Endometrial microvascular endothelial cells (primary cell): ENCODE data around the gene FADS1. TPM values are rescaled to one million over a fixed set of nuclear protein-coding genes. Genes with fewer than 3 reads are reported as not detected.

Experiments
- in situ Hi-C: cut with HindIII; loops from 2 replicates; pipeline ENCODE4 v1.10.0; 2017; ENCODE audit warnings: low sequenced_read_pairs, low pct_unique_long_range_greater_than_20kb; ENCODE audit errors: inconsistent ontology term
- total RNA-seq: library from RNA; depleted of rRNA; stranded (reverse); fragments of >200 nt; gene quantifications from one replicate; pipeline ENCODE4 v1.2.3, GENCODE V29; 2015; ENCODE audit errors: inconsistent ontology term

The FADS1 gene
- total RNA-seq, 1 donor from 2014 or later, result 40.0 TPM

DNA sequence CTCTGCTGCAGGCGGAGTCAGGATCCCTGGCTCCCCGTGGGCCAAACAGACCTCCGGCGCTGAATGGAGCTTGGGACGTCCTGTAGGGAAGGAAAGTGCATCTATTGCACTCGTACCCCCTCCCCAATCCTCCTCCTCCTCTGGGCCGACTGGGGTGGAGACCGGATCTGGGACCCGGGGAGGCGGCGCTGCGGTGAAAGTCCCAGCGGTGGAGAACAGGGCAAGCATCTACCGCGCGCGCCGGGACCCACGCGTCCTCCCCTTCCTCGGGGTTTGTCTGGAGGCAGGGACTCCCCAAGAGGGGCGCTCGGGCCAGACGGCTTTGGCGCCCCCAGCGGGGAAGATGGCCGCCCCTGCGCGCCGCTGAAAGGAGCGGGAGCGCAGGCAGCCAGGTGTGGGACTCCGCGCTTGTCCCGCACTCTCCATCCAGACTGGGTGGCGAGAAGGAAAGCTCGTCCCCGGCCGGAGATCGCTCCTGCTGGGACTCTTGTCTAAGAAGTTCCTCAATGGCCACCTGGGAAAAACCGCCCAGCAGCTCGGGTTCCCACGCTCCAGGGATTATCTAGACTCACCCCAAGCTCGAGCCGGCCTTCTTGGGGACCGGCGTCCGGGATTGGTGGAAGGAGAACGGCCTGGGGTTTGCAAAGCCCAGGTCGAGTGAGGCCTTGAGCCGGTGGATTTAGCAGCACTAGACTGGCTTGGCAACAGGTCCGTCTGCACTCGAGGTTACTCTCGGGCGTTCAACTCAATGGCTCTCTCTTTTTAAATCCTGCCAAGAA, 12.0 kb upstream of the FADS1 start:
- in situ Hi-C loops, result no loop called here

DNA sequence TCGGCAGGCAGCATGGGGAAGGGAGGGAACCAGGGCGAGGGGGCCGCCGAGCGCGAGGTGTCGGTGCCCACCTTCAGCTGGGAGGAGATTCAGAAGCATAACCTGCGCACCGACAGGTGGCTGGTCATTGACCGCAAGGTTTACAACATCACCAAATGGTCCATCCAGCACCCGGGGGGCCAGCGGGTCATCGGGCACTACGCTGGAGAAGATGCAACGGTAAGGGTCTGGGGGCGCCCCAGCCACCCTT, 11.5 kb upstream of the FADS1 start:
- in situ Hi-C loops, result no loop called here

DNA sequence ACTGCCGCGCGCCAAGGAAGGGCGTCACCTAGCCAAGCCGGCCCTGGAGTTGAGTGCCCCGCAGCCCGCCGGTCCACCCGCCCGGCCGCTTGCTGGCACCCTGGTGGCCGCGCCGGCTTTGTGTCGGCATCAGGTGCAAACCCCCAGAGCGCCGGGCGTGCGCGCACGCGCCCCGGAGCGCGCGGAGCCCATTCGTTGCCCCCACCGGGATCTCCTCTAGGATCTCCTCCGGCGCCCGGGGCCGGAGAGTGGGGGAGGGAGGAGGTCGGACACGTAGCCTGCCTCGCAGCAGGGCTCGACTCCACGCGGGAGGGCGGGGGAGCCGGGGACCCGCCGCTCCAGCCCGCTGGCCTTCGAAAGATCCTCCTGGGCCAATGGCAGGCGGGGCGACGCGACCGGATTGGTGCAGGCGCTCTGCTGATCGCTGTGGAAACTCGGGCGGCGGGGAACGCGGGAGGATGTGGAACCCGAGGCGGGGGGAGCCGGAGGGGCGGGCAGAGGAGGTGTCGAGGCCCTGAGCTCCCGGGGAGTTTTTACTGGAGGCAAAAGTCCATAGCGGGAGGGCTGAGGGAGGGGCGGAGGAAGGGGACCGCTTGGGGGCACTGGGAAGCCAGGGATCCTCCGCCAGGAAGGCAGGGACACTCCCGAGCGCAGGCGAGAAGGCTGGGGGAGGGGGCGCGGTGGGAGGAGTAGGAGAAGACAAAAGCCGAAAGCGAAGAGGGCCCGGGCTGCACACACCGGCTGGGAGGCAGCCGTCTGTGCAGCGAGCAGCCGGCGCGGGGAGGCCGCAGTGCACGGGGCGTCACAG, 11.0 kb upstream of the FADS1 start, which contains the start of gene FADS2:
Gene FADS2 (plus strand): TSS at position 730 of the 808 bp plus-strand sequence. CDS start 91 bp downstream, outside the sequence.
- in situ Hi-C loops, result no loop called here

DNA sequence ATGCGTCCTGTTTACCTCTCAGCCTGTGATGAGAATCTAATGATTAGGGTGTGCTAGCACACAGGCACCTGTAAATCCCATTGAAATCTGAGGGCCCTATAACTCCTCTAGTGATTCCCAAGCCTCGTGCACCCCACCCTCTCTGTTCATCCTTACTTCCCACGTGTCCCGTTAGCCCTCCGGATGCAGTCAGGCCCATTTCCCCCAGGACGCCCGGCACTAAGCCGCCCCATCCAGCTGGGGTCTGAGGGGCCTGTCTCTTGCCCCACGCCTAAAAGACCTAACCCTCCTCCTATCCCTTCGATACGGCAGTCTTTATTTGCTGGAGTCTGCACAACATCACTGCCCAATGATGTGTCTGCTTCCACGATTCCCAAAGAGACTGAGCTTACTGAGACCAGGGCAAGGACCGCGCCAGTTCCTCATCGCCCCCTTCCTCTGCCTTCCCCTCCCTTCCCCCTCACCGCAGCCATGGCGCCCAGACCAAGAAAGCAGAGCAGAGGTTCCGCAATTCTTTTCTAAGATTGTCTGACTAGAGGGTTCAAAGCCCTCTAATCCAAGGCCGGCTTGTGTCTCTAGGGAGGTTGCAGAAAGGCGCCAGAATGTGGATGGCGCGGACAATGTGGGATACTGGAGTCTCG, 10.2 kb upstream of the FADS1 start:
- in situ Hi-C loops, result no loop called here

DNA sequence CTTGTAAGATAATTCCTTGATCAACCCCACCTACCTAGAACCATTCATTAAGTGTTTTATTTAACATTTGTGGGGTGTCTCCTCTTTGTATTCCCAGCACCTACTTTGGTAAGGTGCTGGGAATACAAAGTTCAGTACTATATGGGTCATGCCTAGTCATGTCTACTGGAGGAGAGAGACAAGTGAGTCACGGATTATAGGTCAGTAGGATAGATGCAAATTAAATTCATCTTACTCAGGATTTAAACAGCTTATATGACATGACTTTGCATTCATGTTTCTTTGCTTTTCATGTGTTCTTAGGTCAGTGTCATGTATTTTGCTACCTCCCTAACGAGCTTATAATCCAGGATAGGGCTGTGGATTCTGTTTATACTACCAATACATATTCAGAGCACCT, 3.4 kb upstream of the FADS1 start:
- in situ Hi-C loops, result no loop called here

DNA sequence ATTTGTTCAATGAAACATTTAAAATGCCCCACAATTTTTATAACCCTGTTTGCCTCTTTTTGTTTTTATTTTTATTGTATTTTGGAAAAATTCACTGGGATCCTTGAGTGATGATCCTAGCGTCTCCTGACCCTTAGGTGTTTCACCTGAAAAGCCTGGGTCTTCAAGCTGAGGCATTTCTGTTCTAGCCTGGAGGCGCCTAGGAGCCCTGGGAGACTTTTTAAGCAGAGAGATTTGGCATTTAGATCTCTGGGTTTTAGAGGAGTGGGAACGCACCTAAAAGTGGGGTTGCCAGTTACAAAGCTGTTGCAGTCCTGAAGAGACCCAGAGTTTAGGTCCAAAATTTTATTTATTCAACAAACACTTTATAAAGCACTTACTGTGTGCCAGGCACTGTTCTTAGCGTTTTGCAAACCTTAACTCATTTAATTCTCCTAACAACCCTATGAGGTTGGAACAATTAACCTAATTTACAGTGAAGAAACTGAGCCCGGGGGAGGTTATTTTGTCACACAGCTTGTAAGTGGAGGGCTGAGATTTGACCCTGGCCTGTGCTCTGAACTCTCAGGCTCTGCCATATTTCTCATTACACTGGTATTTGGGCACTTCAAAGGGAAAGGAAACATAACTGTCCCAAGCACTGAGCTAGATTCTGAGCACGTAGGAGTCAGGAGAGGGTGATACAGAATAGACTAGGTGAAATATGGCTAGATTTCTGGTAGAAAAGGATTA, 834 bp upstream of the FADS1 start:
- in situ Hi-C loops, result loop anchor here (10.0 kb wide), 1 partner anchor 67 kb away; no protein-coding TSS in a partner anchor

DNA sequence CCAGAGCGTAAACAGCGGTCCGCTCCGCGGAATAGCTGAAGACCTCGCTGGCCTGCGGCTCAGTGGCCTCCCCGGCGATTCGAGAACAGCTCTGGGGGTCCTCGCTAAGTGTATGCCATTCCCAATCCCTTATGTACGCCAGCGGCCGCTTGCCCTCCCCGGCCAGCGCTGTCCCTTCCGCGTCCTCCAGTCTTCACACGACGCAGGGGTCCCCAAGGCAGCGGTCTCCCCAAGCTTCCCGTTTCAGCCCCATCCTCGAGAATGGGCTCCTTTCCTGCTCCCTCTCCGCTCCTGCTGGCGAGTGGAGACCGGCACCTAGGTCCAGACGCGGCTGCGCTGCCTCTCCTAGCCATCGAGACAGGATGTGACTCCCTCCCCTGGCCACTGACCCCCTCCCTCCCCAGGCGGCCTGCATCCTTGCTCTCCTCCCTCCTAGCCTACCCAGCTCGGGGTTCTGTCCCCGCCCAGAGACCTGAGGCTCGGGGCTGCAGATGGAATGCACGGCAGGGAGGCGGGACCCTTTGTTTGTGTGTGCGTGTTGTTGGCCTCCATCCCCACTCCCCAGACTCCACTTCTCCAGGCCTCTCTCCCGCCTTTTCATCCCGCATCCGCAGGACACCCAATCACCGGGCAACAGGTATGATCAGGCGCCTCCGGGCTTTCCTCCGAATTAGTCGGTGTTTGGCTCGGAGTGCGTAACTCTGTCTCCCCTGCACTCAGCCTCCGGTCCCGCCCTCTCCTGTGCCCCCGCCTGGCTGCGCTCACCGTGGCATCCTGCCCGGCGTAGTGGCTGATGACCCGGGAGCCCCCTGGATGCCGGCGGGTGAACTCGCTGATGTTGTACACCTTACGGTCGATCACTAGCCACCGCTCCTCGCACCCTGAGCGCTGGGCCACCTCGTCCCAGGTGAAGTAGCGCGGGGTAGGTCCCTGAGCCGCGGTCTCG, 740 bp downstream of the FADS1 start:
- in situ Hi-C loops, result loop anchor here (10.0 kb wide), 1 partner anchor 69 kb away; no protein-coding TSS in a partner anchor

DNA sequence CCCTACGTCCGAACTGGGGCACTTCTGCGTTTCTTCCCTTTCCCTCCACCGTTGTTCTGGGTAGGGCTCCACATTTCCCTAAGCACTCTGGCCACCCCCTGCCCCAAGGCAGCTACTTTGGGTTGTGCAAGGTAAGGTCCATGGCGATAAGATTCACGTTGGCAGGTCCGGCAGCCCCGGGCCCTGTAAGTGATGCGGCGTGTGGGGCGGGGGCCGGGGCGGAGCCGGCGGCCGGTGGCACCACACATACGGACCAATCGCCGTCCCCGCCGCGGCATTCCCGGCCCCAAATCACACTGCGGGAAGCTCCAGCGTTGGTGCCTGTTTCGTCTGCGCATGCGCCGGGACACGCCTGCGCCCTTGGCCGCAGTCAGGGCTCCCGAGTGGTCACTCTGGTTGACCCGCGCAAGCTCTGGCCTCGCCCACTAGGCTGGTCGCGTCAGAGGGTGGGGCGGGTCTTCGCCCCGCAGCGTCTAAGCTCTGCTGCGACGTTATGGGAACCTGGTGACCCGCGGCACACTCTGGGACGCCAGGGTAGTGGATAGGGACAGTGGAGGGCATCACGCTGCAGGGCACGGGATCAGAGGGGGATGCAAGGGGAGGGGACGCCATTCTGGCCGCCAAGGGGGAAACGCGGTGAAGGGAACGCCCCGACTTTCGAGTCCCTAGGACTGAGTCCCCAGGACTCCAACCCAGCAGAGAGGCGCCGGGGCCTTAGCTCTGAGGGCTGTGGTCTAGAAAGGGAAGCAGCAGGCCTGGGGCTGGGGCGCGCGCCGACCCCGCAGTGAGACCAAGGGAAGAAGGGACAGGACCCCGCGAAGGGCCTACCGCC, 1.6 kb downstream of the FADS1 start:
- in situ Hi-C loops, result loop anchor here (10.0 kb wide), 1 partner anchor 70 kb away; no protein-coding TSS in a partner anchor

DNA sequence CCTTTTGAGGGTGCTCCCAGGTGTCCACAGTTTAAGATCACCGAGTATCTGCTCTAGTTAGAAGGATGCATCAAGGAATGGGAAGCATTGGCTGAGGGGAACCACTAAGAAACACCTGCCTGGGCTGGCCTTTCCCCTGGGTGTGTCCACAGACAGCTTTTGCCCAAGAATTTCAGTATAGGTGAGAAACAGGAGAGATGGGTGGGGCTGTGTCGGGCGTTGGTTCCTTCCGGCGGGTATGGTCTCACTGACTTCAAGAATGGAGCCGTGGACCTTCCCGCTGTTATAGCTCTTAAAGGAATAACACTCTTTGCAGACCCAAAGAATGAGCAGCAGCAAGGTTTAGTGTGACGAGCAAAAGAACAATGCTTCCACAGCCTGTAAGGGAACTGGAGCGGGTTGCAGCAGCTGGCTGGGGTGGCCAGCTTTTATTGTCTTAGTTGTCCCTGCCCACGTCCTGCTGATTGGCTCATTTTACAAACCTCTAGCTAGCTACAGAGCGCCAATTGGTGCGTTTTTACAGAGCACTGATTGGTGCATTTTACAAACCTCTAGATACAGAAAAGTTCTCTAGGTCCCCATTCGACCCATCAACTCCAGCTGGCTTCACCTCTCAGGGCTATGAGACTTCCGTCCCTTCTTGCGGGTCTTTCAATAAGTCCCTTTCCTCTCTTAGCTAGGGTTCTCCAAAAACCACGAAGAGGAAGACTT, 2.4 kb downstream of the FADS1 start:
- in situ Hi-C loops, result loop anchor here (10.0 kb wide), 1 partner anchor 70 kb away; no protein-coding TSS in a partner anchor

DNA sequence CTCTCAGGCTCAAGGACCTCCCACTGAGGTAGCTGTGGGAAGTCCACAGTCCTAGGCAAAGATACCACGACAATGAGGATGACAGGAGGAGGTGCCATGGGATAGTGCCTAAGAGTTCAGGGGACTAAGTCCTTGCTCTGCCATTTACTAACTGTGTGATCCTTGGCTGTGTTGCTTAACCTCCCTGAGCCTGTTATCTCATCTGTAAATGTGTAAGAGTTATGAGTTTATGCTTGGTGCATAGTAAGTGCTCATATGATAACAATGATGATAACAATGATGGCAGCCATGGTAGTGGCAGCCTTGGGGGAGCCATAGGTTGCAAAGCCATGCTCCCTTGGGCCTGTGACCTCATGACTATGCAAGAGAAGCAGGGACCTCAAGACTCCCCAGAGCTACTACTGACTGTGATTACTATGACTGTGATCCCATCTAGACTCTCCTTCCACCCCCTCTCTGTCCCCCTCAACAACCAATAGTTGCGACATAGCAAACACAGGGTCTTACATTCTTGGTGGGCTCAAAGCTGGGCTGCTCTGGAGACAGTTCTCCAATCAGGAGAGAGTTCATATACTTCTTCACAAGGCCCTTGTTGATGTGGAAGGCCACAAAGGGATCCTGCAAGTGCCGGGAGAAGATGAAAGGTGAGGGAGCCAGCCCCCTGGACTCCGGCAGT, 3.9 kb downstream of the FADS1 start:
- in situ Hi-C loops, result loop anchor here (10.0 kb wide), 1 partner anchor 72 kb away; no protein-coding TSS in a partner anchor

DNA sequence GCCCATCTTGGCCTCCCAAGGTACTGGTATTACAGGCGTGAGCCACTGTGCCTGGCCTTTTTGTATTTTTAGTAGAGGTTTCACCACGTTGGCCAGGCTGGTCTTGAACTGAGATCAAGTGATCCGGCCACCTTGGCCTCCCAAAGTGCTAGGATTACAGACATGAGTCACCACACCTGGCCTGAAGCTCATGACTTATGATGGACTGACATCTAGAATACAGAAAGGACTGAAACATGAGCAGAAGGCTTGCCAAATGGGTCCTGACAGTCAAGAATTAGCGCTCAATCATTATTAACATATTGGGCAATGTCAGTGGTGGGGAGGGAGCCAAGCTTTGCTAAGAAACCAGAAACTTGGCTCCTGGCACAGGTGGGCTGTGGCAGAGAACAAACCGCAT, 5.0 kb downstream of the FADS1 start:
- in situ Hi-C loops, result loop anchor here (10.0 kb wide), 1 partner anchor 73 kb away; no protein-coding TSS in a partner anchor

DNA sequence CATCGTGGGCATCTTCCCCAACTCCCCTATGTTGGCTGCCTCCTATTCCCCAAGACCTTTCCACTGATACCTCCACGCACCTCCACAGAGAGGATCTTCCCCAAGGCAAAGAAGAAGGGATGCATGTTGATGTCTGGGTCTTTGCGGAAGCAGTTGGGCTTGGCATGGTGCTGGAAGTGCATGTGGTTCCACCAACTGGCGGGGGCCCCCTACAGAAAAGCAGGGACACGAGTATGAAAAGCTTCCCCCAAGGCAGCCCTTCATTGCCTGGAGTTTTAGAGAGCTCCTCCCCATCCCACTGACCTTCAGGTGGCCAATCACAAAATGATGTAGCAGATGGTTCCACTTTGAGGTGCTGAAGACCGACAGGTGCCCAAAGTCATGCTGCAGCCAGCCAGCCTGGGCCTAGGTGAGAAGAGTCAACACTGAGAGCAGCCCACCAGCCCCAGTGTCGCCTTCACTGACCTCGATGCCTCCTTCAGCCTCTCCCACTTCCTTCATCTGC, 6.1 kb downstream of the FADS1 start:
- in situ Hi-C loops, result loop anchor here (10.0 kb wide), 1 partner anchor 74 kb away; no protein-coding TSS in a partner anchor

DNA sequence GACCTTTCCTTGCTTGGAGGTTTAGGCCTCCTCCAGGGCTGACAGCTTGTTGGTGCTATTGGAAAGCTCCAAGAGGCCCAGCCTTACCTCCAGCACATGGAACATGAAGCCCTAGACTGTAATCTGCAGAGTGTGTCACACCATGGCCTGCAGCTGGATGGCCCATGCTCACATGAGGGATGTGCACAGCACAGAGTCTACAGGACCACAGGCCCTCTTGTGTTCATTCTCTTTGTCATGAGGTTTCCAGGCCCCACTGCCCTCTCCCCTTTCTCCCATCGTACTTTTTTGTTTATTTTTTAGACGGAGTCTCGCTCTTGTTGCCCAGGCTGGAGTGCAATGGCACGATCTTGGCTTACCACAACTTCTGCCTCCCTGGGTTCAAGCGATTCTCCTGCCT, 10.0 kb downstream of the FADS1 start:
- in situ Hi-C loops, result no loop called here

DNA sequence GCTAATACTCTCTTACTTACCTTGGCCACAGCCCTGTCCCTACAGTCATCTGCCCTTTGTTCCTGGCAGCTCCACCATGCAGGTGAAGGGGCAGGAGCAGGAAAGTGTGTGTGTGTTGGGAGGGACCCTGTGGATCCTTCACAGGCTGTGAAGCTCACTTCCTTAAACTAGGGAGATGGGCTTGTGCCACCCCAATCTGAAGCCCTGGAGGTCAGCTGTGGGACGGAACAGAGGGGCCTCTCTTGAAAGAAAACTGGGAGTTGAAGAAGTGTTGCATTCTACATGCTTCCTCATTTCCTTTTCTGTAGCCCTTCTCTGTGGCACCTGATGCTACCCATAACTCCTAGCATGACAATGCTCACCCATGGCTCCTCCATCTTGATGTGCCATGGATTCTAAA, 11.7 kb downstream of the FADS1 start:
- in situ Hi-C loops, result no loop called here

DNA sequence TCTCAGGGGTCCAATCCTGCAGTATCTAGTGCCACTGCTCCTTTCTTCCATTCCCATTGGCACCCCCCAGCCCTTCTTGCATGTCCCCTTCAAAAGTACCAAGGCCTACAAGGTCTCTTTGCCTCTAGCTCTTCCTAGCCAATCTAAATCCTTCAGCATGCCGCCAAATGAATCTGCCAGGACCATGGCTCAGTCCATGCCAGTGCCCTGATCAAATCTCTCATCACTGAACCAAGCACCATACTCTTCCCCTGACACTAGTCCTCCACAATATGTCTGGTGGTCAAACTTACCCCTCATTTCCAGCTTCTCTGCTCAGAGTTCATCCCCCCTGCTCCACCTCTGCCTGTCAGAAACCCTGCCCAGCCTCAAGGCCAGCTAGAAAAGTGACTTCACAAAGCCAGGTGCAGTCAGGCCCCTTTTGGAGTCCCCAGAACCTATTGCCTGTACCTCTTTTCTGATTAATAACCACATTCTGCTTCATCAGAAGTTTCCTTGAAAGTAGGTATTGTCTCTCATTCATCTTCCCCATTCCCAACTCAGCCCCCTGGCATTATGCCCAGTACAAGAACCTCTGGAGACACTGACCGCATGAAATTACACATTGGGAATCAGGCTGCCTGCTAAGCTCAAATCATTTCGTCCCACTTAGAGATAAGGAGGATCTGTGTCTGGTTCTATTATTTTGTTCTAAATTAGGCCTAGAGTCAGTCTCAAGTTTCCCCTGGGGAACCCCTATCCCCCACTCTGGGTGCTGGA, 12.7 kb downstream of the FADS1 start:
- in situ Hi-C loops, result no loop called here
